Measurements from ENCODE around the gene DCHS1.

DCHS1 gene

GRCh38 chr11:6587360-6587953 lies 68.2 kb downstream of the DCHS1 start:
- DNase-seq (ENCODE audit: low read depth, low spot score) = no peak

- no peak for DNase-seq (ENCODE audit: low read depth, low spot score)
Observed at GRCh38 chr11:6586434-6587359, 68.9 kb downstream of the DCHS1 start.

- DNase-seq (ENCODE audit: low read depth, low spot score) = no peak
Observed at GRCh38 chr11:6584528-6584927, 71.1 kb downstream of the DCHS1 start.

DNA sequence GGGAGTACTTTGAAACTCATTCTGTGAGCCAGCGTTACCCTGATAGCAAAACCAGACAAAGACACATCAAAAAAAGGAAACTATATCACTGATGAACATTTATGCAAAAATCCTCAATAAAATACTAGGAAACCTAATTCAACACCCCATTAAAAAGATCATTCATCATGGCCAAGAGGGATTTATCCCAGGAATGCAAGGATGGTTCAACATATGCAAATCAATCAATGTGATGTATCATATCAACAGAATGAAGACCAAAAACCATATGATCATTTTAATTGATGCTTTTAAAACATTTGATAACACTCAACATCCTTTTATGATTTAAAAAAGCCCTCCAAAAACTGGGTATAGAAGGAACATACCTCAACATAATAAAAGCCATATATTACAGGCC lies 72.0 kb downstream of the DCHS1 start:
- DNase-seq (ENCODE audit: low read depth, low spot score) = no peak

- no peak for DNase-seq (ENCODE audit: low read depth, low spot score)
Observed at GRCh38 chr11:6579681-6580080, 75.9 kb downstream of the DCHS1 start.

- no peak for DNase-seq (ENCODE audit: low read depth, low spot score)
Observed at GRCh38 chr11:6578134-6578533, 77.5 kb downstream of the DCHS1 start.

GRCh38 chr11:6576471-6577373 lies 78.9 kb downstream of the DCHS1 start:
- no peak for DNase-seq (ENCODE audit: low read depth, low spot score)

GRCh38 chr11:6574816-6575715 lies 80.5 kb downstream of the DCHS1 start:
- no peak for DNase-seq (ENCODE audit: low read depth, low spot score)

DNA sequence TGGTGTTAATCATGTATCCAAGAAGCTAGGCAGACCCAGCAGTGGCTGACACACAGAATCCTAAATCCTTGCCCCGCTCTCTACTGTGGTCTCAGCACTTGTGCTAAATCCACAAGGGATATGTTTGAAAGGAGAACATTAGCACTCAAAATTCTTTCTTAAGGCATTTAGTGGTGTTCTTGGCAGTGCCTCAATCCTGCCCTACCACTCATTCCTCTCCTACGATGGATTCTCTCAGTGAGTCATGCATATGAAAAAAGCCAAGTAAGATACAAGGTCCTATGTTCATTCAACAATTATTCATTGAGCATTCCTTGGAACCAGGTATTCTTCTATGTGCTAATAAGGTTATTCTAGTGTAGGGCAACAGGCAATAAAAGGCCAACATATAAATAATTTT lies 83.4 kb downstream of the DCHS1 start:
- DNase-seq (ENCODE audit: low read depth, low spot score) = no peak

GRCh38 chr11:6571434-6572008 lies 84.1 kb downstream of the DCHS1 start:
- DNase-seq (ENCODE audit: low read depth, low spot score) = no peak

Data from activated CD4-positive, CD25-positive, alpha-beta regulatory T cell treated with anti-CD3 and anti-CD28 coated beads, Interleukin-2, amount 50 U/mL, for 16 hours (primary cell).